ENCODE data around the gene DLG4. TPM values are rescaled to one million over a fixed set of nuclear protein-coding genes. Genes with fewer than 3 reads are reported as not detected.

Gene DLG4
- total RNA-seq, 2 donors from 2014 or later = 35.1 to 68.5 TPM

- peak; percentile 92 for DNase-seq
- Mint-ChIP-seq H3K4me3 (peak overlapping the region; percentile 98), H3K36me3 (ENCODE audit: low read depth) (peaks cover 25% of the 10 kb centered on the region), H3K27me3 (ENCODE audit: insufficient read depth) (no peaks in the 10 kb centered on the region), H3K4me1 (peaks cover 12% of the 10 kb centered on the region), H3K9me3 (no peaks in the 10 kb centered on the region), H3K27ac (peak overlapping the region; percentile 89)
- Histone ChIP-seq H3K9ac (ENCODE audit: extremely low read depth, low read length, poor library complexity, severe bottlenecking) (peak overlapping the region; percentile 30), H3K27ac (ENCODE audit: low read depth, low read length) (no peak overlapping the region), H3K27me3 (ENCODE audit: control insufficient read depth, insufficient read depth, low read length, poor library complexity, severe bottlenecking) (peaks cover 36% of the 10 kb centered on the region), H3K9me3 (ENCODE audit: control insufficient read depth, low read length) (no peaks in the 10 kb centered on the region), H3K4me1 (ENCODE audit: control insufficient read depth, insufficient read depth, low read length) (no peaks in the 10 kb centered on the region), H3K4me3 (ENCODE audit: low read length) (peak overlapping the region; percentile 73), H3K36me3 (ENCODE audit: control insufficient read depth, insufficient read depth, low read length) (peaks cover 23% of the 10 kb centered on the region)
- TF ChIP-seq, protein P1, sequence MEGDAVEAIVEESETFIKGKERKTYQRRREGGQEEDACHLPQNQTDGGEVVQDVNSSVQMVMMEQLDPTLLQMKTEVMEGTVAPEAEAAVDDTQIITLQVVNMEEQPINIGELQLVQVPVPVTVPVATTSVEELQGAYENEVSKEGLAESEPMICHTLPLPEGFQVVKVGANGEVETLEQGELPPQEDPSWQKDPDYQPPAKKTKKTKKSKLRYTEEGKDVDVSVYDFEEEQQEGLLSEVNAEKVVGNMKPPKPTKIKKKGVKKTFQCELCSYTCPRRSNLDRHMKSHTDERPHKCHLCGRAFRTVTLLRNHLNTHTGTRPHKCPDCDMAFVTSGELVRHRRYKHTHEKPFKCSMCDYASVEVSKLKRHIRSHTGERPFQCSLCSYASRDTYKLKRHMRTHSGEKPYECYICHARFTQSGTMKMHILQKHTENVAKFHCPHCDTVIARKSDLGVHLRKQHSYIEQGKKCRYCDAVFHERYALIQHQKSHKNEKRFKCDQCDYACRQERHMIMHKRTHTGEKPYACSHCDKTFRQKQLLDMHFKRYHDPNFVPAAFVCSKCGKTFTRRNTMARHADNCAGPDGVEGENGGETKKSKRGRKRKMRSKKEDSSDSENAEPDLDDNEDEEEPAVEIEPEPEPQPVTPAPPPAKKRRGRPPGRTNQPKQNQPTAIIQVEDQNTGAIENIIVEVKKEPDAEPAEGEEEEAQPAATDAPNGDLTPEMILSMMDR (conservative IDR thresholded peaks at IDR 0.05) = no peak
- 13 to 25% methylated on average over 20 to 54 of the region's 54 CpGs for WGBS, 2 experiments (ENCODE audit: insufficient coverage in 1 of 2, insufficient read length in 1 of 2)
Measured at GRCh38 chr17:7260651-7261378, 41.2 kb upstream of the DLG4 start.

DNA sequence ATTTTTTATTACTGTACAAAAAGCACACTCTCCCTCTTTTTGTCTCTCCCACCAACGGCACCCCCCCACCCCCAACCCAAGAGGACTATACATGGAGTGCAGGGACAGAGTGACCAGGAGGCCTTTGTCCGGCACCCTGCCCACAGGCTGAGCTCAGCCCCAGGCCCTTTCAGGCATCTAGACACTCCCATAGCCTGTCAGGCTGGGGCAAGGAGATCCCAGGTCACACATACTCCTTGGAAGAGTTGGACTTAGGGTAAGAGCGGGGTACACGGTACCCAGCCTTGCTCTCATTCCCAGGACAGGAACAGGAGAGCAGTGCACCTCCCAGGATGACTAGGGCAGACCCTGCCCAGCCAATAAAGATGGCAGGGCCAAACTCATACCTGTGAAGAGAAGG is 40.5 kb upstream of the DLG4 start:
- no peaks in the 10 kb centered on the region for H3K27me3 Mint-ChIP-seq (ENCODE audit: insufficient read depth)
- TF ChIP-seq, protein P1 (conservative IDR thresholded peaks at IDR 0.05) = no peak
- H3K4me3 Mint-ChIP-seq = peak overlapping the region; percentile 98
- peaks cover 12% of the 10 kb centered on the region for H3K4me1 Mint-ChIP-seq
- peaks cover 23% of the 10 kb centered on the region for H3K36me3 ChIP-seq (ENCODE audit: control insufficient read depth, insufficient read depth, low read length)
- H3K4me3 ChIP-seq (ENCODE audit: low read length) = peak overlapping the region; percentile 73
- DNase-seq = no peak
- H3K27me3 ChIP-seq (ENCODE audit: control insufficient read depth, insufficient read depth, low read length, poor library complexity, severe bottlenecking) = peaks cover 36% of the 10 kb centered on the region
- no peak overlapping the region for H3K27ac ChIP-seq (ENCODE audit: low read depth, low read length)
- H3K9ac ChIP-seq (ENCODE audit: extremely low read depth, low read length, poor library complexity, severe bottlenecking) = no peak overlapping the region
- H3K9me3 ChIP-seq (ENCODE audit: control insufficient read depth, low read length) = no peaks in the 10 kb centered on the region
- no peaks in the 10 kb centered on the region for H3K9me3 Mint-ChIP-seq
- no peaks in the 10 kb centered on the region for H3K4me1 ChIP-seq (ENCODE audit: control insufficient read depth, insufficient read depth, low read length)
- peaks cover 28% of the 10 kb centered on the region for H3K36me3 Mint-ChIP-seq (ENCODE audit: low read depth)
- peak overlapping the region; percentile 88 for H3K27ac Mint-ChIP-seq
- 60 to 94% methylated on average over 1 to 4 of the region's 4 CpGs for WGBS, 2 experiments (ENCODE audit: insufficient coverage in 1 of 2, insufficient read length in 1 of 2)

DNA sequence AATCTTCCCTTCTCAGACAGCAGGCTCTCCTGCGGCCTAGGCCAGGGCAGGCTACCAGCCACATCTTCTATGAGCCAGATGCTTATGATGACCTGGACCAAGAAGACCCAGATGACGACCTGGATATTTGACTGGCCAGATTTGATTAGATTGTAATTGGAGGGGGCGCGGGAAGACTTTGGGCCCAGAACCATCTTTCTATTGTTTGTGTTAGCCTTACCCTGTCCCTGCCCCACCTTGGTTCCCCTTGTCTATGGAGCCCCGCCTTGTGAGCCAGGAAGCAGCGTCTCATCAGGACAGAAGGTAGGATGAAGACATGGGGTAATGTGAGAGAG is 39.9 kb upstream of the DLG4 start:
- Mint-ChIP-seq H3K27me3 (ENCODE audit: insufficient read depth) (no peaks in the 10 kb centered on the region), H3K4me3 (peak overlapping the region; percentile 98), H3K27ac (peak overlapping the region; percentile 52), H3K36me3 (ENCODE audit: low read depth) (peaks cover 34% of the 10 kb centered on the region), H3K4me1 (peaks cover 12% of the 10 kb centered on the region), H3K9me3 (no peaks in the 10 kb centered on the region)
- Histone ChIP-seq H3K27me3 (ENCODE audit: control insufficient read depth, insufficient read depth, low read length, poor library complexity, severe bottlenecking) (peaks cover 36% of the 10 kb centered on the region), H3K9me3 (ENCODE audit: control insufficient read depth, low read length) (no peaks in the 10 kb centered on the region), H3K4me1 (ENCODE audit: control insufficient read depth, insufficient read depth, low read length) (no peaks in the 10 kb centered on the region), H3K9ac (ENCODE audit: extremely low read depth, low read length, poor library complexity, severe bottlenecking) (no peak overlapping the region), H3K4me3 (ENCODE audit: low read length) (no peak overlapping the region), H3K27ac (ENCODE audit: low read depth, low read length) (no peak overlapping the region), H3K36me3 (ENCODE audit: control insufficient read depth, insufficient read depth, low read length) (peaks cover 29% of the 10 kb centered on the region)
- DNase-seq = no peak
- 93 to 100% methylated on average over 1 to 5 of the region's 6 CpGs for WGBS, 2 experiments (ENCODE audit: insufficient coverage in 1 of 2, insufficient read length in 1 of 2)
- TF ChIP-seq, protein P1 (conservative IDR thresholded peaks at IDR 0.05) = no peak

Measured in endodermal cell (in vitro differentiated cells).